Measurements from ENCODE around the gene TAMALIN. TPM values are rescaled to one million over a fixed set of nuclear protein-coding genes. Genes with fewer than 3 reads are reported as not detected.

The TAMALIN gene
- total RNA-seq, 1 donor from 2014 or later: 11.1 TPM

DNA sequence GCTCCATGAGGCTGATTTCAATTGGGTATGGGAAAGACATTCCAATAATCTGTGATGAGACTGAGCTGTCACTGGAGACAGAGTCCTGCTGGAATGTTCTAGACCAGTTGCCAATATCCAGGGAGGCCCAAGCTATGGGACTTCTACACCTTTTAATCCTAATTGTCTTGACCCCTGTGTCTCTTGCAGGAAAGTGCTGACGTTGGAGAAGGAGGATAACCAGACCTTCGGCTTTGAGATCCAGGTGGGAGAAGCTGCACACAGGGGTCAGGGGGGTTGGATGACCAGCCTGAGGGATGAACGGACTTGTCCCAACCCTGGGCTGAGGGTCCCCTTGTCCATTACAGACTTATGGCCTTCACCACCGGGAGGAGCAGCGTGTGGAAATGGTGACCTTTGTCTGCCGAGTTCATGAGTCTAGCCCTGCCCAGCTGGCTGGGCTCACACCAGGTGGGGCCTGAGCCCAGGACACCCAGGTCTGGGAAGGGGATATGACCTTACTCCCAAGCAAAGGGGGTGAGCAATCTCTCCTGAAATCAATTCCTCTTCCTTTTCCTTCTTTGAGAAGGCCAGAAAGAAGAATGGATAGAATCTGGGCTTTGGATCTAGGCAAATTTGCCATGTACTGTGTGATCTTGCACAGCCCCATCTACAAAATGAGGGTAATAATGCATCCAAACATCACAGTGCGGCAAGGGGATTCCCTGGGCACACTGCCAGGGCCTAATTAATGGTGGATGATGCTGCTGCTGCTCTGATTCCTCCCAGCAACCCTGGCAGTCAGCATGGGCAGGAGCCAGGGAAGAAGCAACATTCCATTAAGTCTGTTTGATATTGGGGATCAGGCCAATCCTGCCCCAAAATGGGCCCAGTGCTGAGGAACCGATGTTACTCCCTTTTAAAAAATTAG is 4.2 kb downstream of the TAMALIN start:
- Mint-ChIP-seq H3K4me1 (ENCODE audit: low read depth) (peaks cover 35% of the 10 kb centered on the region), H3K36me3 (ENCODE audit: low read depth) (no peaks in the 10 kb centered on the region), H3K4me3 (ENCODE audit: unreplicated experiment) (peak overlapping the region; percentile 40), H3K27me3 (ENCODE audit: low read depth) (no peaks in the 10 kb centered on the region), H3K27ac (ENCODE audit: unreplicated experiment) (peak overlapping the region; percentile 57), H3K9me3 (ENCODE audit: low read depth) (no peaks in the 10 kb centered on the region)
- no peak for DNase-seq (ENCODE audit: low spot score)
- TF ChIP-seq, protein P1, sequence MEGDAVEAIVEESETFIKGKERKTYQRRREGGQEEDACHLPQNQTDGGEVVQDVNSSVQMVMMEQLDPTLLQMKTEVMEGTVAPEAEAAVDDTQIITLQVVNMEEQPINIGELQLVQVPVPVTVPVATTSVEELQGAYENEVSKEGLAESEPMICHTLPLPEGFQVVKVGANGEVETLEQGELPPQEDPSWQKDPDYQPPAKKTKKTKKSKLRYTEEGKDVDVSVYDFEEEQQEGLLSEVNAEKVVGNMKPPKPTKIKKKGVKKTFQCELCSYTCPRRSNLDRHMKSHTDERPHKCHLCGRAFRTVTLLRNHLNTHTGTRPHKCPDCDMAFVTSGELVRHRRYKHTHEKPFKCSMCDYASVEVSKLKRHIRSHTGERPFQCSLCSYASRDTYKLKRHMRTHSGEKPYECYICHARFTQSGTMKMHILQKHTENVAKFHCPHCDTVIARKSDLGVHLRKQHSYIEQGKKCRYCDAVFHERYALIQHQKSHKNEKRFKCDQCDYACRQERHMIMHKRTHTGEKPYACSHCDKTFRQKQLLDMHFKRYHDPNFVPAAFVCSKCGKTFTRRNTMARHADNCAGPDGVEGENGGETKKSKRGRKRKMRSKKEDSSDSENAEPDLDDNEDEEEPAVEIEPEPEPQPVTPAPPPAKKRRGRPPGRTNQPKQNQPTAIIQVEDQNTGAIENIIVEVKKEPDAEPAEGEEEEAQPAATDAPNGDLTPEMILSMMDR (IDR thresholded peaks at IDR 0.05): no peak

DNA sequence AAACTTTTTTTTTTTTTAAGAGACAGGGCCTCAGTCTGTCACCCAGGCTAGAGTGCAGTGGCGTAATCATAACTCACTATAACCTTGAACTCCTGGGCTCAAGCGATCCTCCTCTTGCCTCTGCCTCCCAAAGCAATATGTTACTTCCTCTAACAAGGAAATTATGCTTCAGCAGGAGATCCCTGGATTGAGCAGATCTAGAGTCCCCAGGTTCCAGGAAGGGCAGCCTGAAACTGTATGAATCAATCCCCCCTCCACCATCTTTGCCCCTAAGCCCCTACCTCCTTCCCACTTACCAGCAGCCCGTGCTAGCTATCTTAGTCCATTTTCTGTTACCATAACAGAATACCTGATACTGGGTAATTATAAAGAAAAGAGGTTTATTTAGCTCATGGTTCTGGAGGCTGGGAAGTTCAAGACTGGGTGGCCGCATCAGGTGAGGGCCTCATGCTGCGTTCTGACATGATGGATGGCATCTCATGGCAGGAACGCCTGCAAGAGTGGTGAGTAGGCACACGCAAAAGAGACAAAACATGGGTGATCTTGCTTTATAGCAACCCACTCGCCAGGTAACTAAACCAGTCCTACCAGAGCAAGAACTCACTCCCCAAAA is 5.0 kb downstream of the TAMALIN start:
- Mint-ChIP-seq H3K4me1 (ENCODE audit: low read depth) (peaks cover 32% of the 10 kb centered on the region), H3K36me3 (ENCODE audit: low read depth) (no peaks in the 10 kb centered on the region), H3K9me3 (ENCODE audit: low read depth) (no peaks in the 10 kb centered on the region), H3K4me3 (ENCODE audit: unreplicated experiment) (no peak overlapping the region), H3K27me3 (ENCODE audit: low read depth) (no peaks in the 10 kb centered on the region), H3K27ac (ENCODE audit: unreplicated experiment) (no peak overlapping the region)
- TF ChIP-seq, protein P1 (IDR thresholded peaks at IDR 0.05): no peak
- DNase-seq (ENCODE audit: low spot score): no peak

DNA sequence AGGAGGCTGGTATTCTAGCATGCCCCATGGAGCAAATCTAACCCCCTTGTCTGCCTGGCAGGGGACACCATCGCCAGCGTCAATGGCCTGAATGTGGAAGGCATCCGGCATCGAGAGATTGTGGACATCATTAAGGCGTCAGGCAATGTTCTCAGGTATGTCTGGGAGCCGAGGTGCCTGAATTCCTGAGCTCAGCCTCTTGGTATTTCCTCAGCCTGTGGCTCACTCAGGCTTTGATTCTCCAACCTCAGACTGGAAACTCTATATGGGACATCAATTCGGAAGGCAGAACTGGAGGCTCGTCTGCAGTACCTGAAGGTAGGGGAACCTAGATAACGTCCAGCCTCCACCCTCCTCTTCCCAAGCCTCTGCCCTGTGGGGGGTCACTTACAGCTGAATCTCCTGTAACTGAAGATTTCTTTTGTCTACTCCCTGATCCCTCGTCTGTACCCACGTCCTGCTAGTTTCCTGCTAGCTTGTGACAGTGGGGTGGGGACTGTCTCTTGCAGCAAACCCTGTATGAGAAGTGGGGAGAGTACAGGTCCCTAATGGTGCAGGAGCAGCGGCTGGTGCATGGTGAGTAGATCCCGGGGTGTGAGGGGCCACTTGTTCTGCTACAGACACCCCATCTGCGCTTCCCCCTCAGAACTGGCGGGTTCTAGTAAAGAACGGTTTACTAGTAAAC is 7.0 kb downstream of the TAMALIN start:
- no peak overlapping the region for H3K27ac Mint-ChIP-seq (ENCODE audit: unreplicated experiment)
- peaks cover 21% of the 10 kb centered on the region for H3K4me1 Mint-ChIP-seq (ENCODE audit: low read depth)
- no peaks in the 10 kb centered on the region for H3K9me3 Mint-ChIP-seq (ENCODE audit: low read depth)
- H3K4me3 Mint-ChIP-seq (ENCODE audit: unreplicated experiment): no peak overlapping the region
- TF ChIP-seq, protein P1 (IDR thresholded peaks at IDR 0.05): no peak
- DNase-seq (ENCODE audit: low spot score): no peak
- H3K27me3 Mint-ChIP-seq (ENCODE audit: low read depth): no peaks in the 10 kb centered on the region
- no peaks in the 10 kb centered on the region for H3K36me3 Mint-ChIP-seq (ENCODE audit: low read depth)

DNA sequence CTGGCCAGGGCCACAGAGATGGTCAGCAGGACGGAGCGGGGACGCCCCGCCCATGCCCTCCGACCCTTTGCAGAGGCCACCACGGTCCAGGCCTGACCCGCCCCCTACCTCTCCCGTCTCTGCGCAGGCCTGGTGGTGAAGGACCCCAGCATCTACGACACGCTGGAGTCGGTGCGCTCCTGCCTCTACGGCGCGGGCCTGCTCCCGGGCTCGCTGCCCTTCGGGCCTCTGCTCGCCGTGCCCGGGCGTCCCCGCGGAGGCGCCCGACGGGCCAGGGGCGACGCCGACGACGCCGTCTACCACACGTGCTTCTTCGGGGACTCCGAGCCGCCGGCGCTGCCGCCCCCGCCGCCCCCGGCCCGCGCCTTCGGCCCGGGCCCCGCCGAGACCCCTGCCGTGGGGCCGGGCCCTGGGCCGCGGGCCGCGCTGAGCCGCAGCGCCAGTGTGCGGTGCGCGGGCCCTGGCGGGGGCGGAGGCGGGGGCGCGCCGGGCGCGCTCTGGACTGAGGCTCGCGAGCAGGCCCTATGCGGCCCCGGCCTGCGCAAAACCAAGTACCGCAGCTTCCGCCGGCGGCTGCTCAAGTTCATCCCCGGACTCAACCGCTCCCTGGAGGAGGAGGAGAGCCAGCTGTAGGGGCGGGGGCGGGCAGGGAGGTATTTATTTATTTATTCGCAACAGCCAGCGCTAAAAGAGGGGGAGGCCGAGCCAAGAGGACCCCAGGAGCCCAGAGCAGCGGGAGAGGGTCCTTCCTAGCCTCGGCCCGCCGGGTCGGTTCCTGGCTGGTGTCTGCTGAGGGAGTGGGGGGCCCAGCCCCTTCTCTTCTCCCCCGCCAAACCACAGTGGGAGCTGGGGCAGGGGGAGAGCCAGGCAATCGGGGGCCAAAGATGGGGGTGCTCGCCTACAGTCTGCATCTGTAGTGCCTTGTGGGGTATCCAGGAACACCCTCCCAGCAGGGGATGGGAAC is 8.1 kb downstream of the TAMALIN start:
- Mint-ChIP-seq H3K4me3 (ENCODE audit: unreplicated experiment) (no peak overlapping the region), H3K4me1 (ENCODE audit: low read depth) (peaks cover 16% of the 10 kb centered on the region), H3K27ac (ENCODE audit: unreplicated experiment) (no peak overlapping the region), H3K9me3 (ENCODE audit: low read depth) (no peaks in the 10 kb centered on the region), H3K27me3 (ENCODE audit: low read depth) (no peaks in the 10 kb centered on the region), H3K36me3 (ENCODE audit: low read depth) (no peaks in the 10 kb centered on the region)
- TF ChIP-seq, protein P1 (IDR thresholded peaks at IDR 0.05): no peak
- no peak for DNase-seq (ENCODE audit: low spot score)

Data from chondrocyte (in vitro differentiated cells).